PFSK-1 (cell line): ENCODE results near the gene RNPEP.

ENCODE experiments used
- FOXP2 ChIP-seq: optimal IDR thresholded peaks from 2 replicates; pipeline ENCODE3; 2011; ENCODE audit warnings: borderline replicate concordance, control low read depth, inconsistent platforms; ENCODE audit not compliant: insufficient read depth; ENCODE audit errors: extremely low read length, extremely low read depth
- POLR2AphosphoS5 ChIP-seq: IDR thresholded peaks from 2 replicates; pipeline ENCODE4 v1.6.1; 2012; ENCODE audit warnings: low read depth, mild to moderate bottlenecking, control low read depth, low read length, moderate library complexity
- SIN3A ChIP-seq: IDR thresholded peaks from 2 replicates; pipeline ENCODE4 v1.6.1; 2012; ENCODE audit warnings: mild to moderate bottlenecking, low read length, moderate library complexity, borderline replicate concordance; ENCODE audit not compliant: insufficient read depth
- TAF1 ChIP-seq: IDR thresholded peaks from 2 replicates; pipeline ENCODE4 v1.6.1; 2012; ENCODE audit warnings: low read length, control low read depth, borderline replicate concordance; ENCODE audit not compliant: insufficient read depth
- TF ChIP-seq, protein P1 (sequence below), 2 experiments: IDR thresholded peaks; 2 replicates each; pipeline versions ENCODE4 v1.6.1 to v1.8.0; 2011 to 2012; ENCODE audit warnings: low read depth in 2 of 2, low read length in 2 of 2, control low read depth in 1 of 2, inconsistent platforms in 1 of 2, mild to moderate bottlenecking in 1 of 2, moderate library complexity in 1 of 2; ENCODE audit not compliant: insufficient read depth in 1 of 2

The RNPEP gene

DNA sequence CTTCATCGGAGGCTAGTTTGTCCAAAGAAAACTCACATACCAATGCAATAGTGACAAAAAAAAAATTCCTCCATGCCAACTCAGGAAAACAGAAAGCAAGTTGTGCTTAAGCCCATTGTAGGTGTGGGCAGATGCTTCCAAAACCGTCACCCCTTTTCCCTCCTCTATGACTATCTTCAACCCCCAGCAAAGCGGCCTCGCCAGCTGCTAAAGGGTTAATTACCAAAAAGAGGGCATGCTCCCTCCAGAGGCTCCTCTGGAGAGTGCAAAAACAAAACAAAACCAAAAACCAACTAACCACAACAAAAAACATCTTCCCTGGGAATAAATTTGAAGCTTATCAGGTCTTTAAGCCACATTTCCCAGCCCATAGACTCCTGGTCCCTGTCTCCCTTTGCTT is 37.3 kb upstream of the RNPEP start:
- TF ChIP-seq FOXP2 (no peak), SIN3A (no peak), POLR2AphosphoS5 (no peak), TAF1 (no peak)
- TF ChIP-seq, protein P1, sequence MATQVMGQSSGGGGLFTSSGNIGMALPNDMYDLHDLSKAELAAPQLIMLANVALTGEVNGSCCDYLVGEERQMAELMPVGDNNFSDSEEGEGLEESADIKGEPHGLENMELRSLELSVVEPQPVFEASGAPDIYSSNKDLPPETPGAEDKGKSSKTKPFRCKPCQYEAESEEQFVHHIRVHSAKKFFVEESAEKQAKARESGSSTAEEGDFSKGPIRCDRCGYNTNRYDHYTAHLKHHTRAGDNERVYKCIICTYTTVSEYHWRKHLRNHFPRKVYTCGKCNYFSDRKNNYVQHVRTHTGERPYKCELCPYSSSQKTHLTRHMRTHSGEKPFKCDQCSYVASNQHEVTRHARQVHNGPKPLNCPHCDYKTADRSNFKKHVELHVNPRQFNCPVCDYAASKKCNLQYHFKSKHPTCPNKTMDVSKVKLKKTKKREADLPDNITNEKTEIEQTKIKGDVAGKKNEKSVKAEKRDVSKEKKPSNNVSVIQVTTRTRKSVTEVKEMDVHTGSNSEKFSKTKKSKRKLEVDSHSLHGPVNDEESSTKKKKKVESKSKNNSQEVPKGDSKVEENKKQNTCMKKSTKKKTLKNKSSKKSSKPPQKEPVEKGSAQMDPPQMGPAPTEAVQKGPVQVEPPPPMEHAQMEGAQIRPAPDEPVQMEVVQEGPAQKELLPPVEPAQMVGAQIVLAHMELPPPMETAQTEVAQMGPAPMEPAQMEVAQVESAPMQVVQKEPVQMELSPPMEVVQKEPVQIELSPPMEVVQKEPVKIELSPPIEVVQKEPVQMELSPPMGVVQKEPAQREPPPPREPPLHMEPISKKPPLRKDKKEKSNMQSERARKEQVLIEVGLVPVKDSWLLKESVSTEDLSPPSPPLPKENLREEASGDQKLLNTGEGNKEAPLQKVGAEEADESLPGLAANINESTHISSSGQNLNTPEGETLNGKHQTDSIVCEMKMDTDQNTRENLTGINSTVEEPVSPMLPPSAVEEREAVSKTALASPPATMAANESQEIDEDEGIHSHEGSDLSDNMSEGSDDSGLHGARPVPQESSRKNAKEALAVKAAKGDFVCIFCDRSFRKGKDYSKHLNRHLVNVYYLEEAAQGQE (IDR thresholded peaks at IDR 0.05; ENCODE audit: insufficient read depth in 1 of 2, low read depth in 2 of 2, low read length in 2 of 2): no peak

DNA sequence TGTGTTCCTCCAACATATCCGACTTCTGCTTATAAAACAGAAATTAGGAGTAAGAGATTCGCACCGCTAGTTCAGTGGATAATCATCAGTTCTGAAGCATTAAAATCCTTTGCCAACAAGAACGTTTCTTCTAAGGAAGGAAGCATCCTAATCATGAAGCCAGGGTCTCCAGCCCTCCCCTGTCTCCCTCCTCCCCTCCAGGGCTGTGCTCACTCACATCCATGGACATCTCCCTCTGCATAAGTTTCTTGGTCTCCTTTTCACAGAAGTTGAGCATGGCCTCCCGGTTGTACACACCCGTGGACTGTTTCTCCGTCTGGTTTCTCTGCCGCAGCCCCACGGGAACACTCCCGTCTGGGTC is 36.6 kb upstream of the RNPEP start:
- TF ChIP-seq SIN3A (no peak), FOXP2 (no peak), POLR2AphosphoS5 (no peak), TAF1 (no peak)
- TF ChIP-seq, protein P1 (IDR thresholded peaks at IDR 0.05; ENCODE audit: insufficient read depth in 1 of 2, low read depth in 2 of 2, low read length in 2 of 2): no peak

DNA sequence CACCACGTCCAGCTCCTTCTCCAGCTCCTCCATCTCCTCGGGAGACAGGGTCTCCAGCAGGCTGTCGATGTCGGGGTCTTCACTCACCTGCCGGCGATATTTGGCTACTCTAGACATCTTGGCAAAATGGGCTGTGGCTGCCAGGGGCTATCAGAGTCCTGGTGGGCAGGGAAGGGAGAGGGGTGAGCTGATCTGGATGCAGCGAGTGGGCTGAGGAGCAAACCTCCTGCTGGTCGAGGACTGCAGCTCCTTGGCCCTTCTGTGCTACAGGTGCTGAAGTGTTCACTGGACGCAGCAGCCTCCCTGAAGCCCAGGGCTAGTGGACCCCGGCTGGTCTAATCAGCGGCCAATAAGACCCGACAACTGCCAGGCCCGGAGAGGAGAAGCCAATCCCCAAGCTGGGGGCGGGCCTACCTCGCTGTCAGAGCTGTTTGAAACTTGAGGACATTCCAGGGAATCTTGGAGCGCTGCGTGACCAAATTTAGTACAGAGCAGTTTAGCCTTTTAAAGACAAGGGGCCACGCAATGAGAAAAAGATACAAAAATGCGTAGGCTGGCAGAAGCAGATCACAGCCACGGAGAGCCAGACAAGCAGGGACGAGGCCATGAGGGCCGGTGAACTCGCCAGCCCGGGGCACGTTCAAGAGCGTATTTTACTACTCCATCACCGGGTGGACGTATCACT is 36.1 kb upstream of the RNPEP start, which contains the start of gene LMOD1:
Gene LMOD1, minus strand, starts transcription at position 325 of the 685 bp plus-strand sequence. Its CDS starts 208 bp downstream, at position 117.
- TF ChIP-seq POLR2AphosphoS5 (no peak), TAF1 (no peak), FOXP2 (no peak), SIN3A (no peak)
- TF ChIP-seq, protein P1 (IDR thresholded peaks at IDR 0.05; ENCODE audit: insufficient read depth in 1 of 2, low read depth in 2 of 2, low read length in 2 of 2): no peak

DNA sequence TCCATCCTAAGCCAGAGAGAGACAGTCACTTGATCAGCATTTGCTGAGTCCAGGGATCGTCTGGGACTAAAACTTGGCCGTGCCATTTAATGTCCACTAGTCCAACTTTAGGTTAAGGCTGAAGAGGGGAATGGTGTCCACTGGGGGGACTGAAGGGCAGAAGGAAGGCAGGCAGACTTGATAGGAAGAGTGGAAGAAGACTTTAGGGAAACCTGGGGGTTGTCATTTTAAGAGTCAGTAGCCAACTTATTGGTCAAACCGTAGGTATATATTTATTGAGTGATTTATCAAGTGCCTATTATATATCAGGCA is 34.8 kb upstream of the RNPEP start:
- no peak for TF ChIP-seq SIN3A
- no peak for TF ChIP-seq FOXP2
- TF ChIP-seq, protein P1 (IDR thresholded peaks at IDR 0.05; ENCODE audit: insufficient read depth in 1 of 2, low read depth in 2 of 2, low read length in 2 of 2): no peak
- TF ChIP-seq TAF1: no peak
- TF ChIP-seq POLR2AphosphoS5: no peak

- TF ChIP-seq, protein P1 (IDR thresholded peaks at IDR 0.05; ENCODE audit: insufficient read depth in 1 of 2, low read depth in 2 of 2, low read length in 2 of 2): no peak
- TF ChIP-seq TAF1 (no peak), SIN3A (no peak), POLR2AphosphoS5 (no peak), FOXP2 (no peak)
Measured at GRCh38 chr1:201949491-201949890, 33.0 kb upstream of the RNPEP start.
